Tibial artery (tissue), 4 donors: ENCODE measurements around the gene TMA7.
A peak's percentile ranks its signal among the peaks of the same experiment; 100 is the strongest.
"Not testable (repeated sequence)": the region's sequence is repeated elsewhere in the genome, so short reads cannot be mapped to it uniquely, and the experiment has no call there.

Experiments
- DNase-seq, 2 donors: peaks; one replicate each; pipeline ENCODE4 v3.0.0-alpha.2; 2019
- H3K27ac ChIP-seq, 2 donors: fragments of 200-600 bp; sonication (generic) in 1 of 2; 1 replicate in 1 of 2; 2 replicates in 1 of 2; pipeline ENCODE4 v1.5.1; 2018 to 2019; ENCODE audit warnings: mild to moderate bottlenecking in 1 of 2
- H3K27me3 ChIP-seq, 2 donors: fragments of 200-600 bp; sonication (generic) in 1 of 2; one replicate each; pipeline versions ENCODE4 v1.5.1 to v1.6.0; 2016 to 2019
- H3K36me3 ChIP-seq, 3 donors: fragments of 200-600 bp; sonication (generic) in 2 of 3; one replicate each; pipeline ENCODE4 v1.5.1; 2016 to 2019; ENCODE audit warnings: mild to moderate bottlenecking in 2 of 3
- H3K4me1 ChIP-seq, 4 donors: fragments of 200-600 bp; sonication (generic) in 2 of 4; 1 replicate in 3 of 4; 2 replicates in 1 of 4; pipeline ENCODE4 v1.5.1; 2016 to 2019
- H3K4me3 ChIP-seq, 2 donors: fragments of 200-600 bp; sonication (generic) in 1 of 2; 1 replicate in 1 of 2; 2 replicates in 1 of 2; pipeline ENCODE4 v1.5.1; 2018 to 2019; ENCODE audit warnings: mild to moderate bottlenecking in 2 of 2
- H3K9me3 ChIP-seq, 3 donors: fragments of 200-600 bp; sonication (generic) in 1 of 3; one replicate each; pipeline ENCODE4 v1.5.1; 2016 to 2019
- intact Hi-C: fragments of 100-400 bp; cut with DNase I; formaldehyde crosslinking; loops from one replicate; pipeline ENCODE4 v1.15.0; 2023; ENCODE audit warnings: low total_unique reads
- TF ChIP-seq, protein P1 (sequence below), 2 experiments: fragments of 200-600 bp in 1 of 2; fragments of 450-650 bp in 1 of 2; IDR thresholded peaks; one replicate each; pipeline ENCODE4 v1.5.1; 2017 to 2019; ENCODE audit warnings: antibody characterized with exemption in 2 of 2, mild to moderate bottlenecking in 1 of 2, moderate library complexity in 1 of 2

The TMA7 gene

DNA sequence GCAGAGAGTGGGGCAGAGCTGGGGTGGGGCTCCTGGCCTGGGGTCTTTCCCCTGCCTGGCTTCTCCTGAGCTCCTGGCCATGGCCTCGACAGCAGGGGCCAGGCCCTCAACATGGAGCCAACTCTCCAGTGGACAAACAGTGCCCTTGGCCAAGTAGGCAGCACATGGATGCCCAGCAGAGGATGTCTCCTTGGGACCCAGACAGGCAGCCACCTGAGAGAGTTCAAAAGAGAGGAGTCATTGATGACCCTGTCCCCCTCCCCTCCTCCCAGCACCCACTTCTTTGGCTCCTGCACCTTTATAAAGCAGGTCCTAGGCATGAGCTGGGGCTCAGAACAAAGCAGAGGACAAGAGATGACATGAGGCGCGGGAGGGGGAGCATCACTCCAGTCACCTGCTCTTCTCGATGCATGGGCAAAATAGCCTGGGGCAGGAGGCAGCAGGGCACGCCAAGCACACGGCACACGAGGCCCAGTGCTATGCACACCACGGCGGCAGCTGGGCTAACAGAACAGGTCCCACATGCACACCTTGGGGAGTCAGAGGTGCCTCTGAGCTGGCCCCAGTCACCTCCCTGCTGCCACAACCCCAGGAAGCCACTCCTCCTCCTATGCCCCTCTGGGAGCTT is 36.5 kb downstream of the TMA7 start:
- intact Hi-C loops, result no loop called here
- Histone ChIP-seq H3K36me3 (peaks cover 0 to 33% (median 6%) of the 10 kb centered on the region in 3 donors), H3K4me3 (no peak overlapping the region), H3K27ac (no peak overlapping the region), H3K4me1 (peaks cover 0 to 14% (median 10%) of the 10 kb centered on the region in 4 donors), H3K27me3 (no peaks in the 10 kb centered on the region), H3K9me3 (no peaks in the 10 kb centered on the region)
- TF ChIP-seq, protein P1, sequence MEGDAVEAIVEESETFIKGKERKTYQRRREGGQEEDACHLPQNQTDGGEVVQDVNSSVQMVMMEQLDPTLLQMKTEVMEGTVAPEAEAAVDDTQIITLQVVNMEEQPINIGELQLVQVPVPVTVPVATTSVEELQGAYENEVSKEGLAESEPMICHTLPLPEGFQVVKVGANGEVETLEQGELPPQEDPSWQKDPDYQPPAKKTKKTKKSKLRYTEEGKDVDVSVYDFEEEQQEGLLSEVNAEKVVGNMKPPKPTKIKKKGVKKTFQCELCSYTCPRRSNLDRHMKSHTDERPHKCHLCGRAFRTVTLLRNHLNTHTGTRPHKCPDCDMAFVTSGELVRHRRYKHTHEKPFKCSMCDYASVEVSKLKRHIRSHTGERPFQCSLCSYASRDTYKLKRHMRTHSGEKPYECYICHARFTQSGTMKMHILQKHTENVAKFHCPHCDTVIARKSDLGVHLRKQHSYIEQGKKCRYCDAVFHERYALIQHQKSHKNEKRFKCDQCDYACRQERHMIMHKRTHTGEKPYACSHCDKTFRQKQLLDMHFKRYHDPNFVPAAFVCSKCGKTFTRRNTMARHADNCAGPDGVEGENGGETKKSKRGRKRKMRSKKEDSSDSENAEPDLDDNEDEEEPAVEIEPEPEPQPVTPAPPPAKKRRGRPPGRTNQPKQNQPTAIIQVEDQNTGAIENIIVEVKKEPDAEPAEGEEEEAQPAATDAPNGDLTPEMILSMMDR (IDR thresholded peaks at IDR 0.05), result no peak
- peak in 1 of 2 donors; percentile 51 for DNase-seq

DNA sequence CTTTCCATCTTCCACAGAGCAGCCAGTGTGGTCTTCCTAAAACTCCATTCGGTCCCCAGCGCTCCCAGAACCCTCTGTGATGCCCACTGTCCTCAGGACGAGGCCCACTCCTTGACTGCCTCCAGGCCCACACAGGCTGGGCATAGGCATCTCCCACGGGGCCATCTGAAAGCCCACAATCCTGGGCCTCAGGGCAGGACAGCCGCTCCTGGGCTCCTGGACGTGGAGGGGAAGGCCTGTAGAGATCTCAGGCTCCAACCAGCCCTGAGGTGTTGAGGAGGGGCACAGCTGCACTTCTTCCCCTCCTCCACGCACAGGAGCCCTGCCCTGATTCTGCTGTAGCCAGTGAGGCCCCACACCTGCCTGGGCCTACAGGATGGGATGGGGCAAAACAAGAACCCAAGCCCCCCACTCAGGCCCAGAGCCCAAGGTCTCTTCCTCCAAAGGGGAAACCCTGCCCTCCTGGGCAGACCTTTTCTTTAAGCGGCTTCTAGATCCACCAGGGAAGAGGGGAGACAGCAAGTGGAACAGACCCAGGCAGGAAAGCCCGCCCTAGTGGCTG is 38.0 kb downstream of the TMA7 start:
- peaks cover 0 to 7% (median 2%) of the 10 kb centered on the region in 4 donors for H3K4me1 ChIP-seq
- peaks cover 0 to 33% (median 6%) of the 10 kb centered on the region in 3 donors for H3K36me3 ChIP-seq
- DNase-seq, result peak in 1 of 2 donors; percentile 59
- TF ChIP-seq, protein P1 (IDR thresholded peaks at IDR 0.05), result no peak
- intact Hi-C loops, result no loop called here
- H3K27me3 ChIP-seq, result no peaks in the 10 kb centered on the region
- no peaks in the 10 kb centered on the region for H3K9me3 ChIP-seq
- no peak overlapping the region for H3K27ac ChIP-seq
- H3K4me3 ChIP-seq, result no peak overlapping the region

DNA sequence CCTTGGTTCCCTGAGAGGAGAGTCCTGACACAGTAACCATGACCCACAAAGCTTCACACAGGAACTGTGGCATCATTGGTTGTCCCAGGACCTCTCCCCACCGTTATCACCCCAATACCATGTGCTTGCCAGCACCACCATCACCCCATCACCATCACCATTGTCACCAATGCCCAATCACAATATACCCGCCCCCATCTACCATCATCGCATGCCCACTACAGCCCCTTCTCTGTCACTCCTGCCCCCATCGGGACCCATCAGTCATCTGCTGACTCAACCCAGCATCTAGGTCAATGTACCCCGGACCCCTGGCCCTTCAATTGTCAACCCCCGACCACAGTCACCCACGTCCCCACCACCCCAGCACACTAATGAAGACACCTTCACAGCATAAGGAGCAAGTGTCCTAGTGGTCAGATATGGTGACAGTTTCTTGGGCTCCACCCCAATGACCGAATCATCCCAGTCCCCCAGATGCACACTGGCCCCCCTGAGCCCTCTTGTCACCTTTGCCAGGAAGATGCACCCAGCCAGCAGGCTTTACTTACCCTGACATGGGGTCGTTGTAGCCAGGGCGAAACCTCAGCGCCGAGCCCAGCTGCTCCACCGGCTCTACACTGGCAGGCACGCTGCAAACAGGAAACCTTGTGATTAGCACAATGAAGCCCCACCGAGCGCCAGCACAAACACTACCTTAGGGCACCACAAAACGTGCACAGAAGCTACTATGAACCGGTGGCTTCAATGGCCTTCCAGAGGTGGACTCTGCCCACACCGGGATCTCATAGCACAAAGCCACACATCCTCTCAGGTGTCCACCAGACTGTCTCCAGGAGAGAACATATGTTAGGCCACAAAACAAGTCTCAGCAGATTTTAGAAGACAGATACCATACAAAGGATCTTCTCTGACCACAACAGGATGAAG is 38.8 kb downstream of the TMA7 start:
- intact Hi-C loops, result no loop called here
- Histone ChIP-seq H3K4me1 (no peaks in the 10 kb centered on the region), H3K27me3 (no peaks in the 10 kb centered on the region), H3K4me3 (no peak overlapping the region), H3K27ac (no peak overlapping the region), H3K9me3 (no peaks in the 10 kb centered on the region), H3K36me3 (peaks cover 0 to 33% (median 6%) of the 10 kb centered on the region in 3 donors)
- TF ChIP-seq, protein P1 (IDR thresholded peaks at IDR 0.05), result no peak
- DNase-seq, result peak in 1 of 2 donors; percentile 64

DNA sequence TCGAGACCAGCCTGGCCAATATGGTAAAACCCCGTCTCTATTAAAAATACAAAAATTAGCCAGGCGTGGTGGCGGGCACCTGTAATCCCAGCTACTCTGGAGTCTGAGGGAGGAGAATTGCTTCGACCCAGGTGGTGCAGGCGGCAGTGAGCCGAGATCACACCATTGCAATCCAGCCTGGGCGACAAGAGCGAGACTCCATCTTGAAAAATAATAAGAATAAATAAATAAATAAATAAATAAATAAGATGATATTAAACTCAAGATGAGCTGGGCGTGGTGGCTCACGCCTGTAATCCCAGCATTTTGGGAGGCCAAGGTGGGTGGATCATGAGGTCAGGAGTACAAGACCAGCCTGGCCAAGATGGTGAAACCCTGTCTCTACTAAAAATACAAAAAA is 40.8 kb downstream of the TMA7 start:
- intact Hi-C loops, H3K4me3 ChIP-seq, DNase-seq, H3K4me1 ChIP-seq, H3K9me3 ChIP-seq, H3K27ac ChIP-seq, H3K27me3 ChIP-seq: not testable (repeated sequence)
- H3K36me3 ChIP-seq, result peaks cover 0 to 23% (median 6%) of the 10 kb centered on the region in 3 donors

DNA sequence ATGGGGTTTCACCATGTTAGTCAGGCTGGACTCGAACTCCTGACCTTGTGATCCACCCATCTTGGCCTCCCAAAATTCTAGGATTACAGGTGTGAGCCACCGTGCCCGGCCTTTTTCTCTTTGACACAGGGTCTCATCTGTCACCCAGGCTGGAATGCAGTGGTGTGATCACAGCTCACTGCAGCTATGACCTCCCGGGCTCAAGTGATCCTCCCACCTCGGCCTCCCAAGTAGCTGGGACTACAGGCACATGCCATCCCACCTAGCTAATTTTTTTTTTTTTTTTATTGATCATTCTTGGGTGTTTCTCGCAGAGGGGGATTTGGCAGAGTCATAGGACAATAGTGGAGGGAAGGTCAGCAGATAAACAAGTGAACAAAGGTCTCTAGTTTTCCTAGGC is 42.8 kb downstream of the TMA7 start:
- peaks cover 0 to 20% (median 6%) of the 10 kb centered on the region in 3 donors for H3K36me3 ChIP-seq
- H3K27ac ChIP-seq, H3K9me3 ChIP-seq, H3K4me1 ChIP-seq, H3K4me3 ChIP-seq, intact Hi-C loops, H3K27me3 ChIP-seq: not testable (repeated sequence)
- peak in 1 of 2 donors; percentile 24 for DNase-seq

DNA sequence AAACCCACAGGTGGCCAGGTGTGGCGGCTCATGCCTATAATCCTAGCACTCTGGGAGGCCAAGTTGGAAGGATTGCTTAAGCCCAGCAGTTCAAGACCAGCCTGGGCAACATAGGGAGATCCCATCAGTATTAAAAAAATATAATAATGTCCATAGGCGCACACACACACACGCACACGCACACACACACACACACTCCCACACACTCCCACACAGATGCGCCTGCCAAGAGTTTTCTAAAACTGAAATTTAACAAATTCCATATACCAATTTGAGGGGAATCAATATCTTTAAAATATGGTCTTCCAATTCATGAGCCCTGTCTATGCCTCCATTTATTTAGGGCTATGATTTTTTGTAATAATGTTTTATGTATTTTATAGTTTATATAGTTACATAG is 46.9 kb downstream of the TMA7 start:
- Histone ChIP-seq H3K36me3 (no peaks in the 10 kb centered on the region), H3K4me1 (no peaks in the 10 kb centered on the region), H3K27ac (no peak overlapping the region), H3K4me3 (no peak overlapping the region), H3K27me3 (no peaks in the 10 kb centered on the region), H3K9me3 (no peaks in the 10 kb centered on the region)
- TF ChIP-seq, protein P1 (IDR thresholded peaks at IDR 0.05), result no peak
- no peak for DNase-seq
- intact Hi-C loops, result no loop called here
